A549 treated with CORT108297 at 1 μM for 4 hours (cell line): ENCODE measurements around the gene FZD4. TPM values are rescaled to one million over a fixed set of nuclear protein-coding genes. Genes with fewer than 3 reads are reported as not detected.

Experiments
- total RNA-seq: library from RNA; stranded (reverse); fragments of 200-300 nt; extraction: Qiagen RNA extraction; gene quantifications from 5 replicates; pipeline ENCODE4 v1.2.3, GENCODE V29; 2022

FZD4 gene
- 1.0 to 1.3 TPM (median 1.2 TPM) in 5 replicates for total RNA-seq

DNA sequence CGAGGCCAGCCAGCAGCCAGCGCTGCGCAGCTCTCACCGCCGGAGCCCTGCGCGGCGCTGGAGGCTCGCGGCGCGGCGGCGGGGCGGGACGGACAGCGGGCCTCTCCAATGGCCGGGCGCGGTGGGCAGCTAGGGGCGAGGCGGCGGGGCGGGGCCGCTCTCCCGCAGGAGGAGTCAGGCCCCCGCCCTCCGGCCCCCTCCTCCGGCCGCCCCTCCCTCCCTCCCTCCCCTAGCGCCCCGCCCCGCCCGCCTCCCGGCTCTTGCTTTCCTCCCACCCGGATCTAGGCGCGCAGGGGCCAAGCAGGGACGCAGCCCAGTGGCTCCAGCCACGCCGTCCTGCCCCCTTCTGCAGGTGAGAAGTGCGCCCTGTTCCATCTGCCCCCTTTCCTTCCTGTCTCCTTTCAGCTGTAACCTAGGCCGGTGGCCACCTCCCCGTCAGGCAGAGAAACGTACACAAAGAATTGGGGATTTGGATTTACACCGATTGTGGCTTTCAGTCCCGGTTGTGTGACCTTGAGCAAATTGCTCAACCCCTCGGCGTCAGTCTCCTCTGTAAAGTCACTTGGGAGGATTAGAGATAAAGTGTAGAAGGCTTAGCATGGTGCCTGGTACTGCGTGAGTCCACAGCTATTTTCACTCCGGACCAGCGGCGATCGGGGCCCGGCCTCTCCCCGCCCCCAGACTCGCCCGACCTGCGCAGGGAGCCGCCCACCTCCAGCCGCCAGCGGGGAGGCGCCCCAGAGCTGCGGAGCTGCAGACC, at the start of gene FZD4:
TSS of gene FZD4 (minus strand) at position 35 of the 760 bp plus-strand sequence. CDS start 310 bp downstream, outside the sequence.

Other genes starting within 250 kb of the FZD4 start
- gene PRSS23, start 154.9 kb downstream of the FZD4 start, total RNA-seq = 429 to 546 TPM (median 498 TPM) in 5 replicates
- 7.7 to 17.5 TPM (median 13.8 TPM) in 5 replicates for gene TMEM135, start 82.5 kb upstream of the FZD4 start, total RNA-seq